OCI-LY1 (cell line): ENCODE measurements around the gene RNF146.

Experiments
- H2AFZ ChIP-seq: fragments of 200-600 bp; sonication (generic), shearing (Covaris generic); 2 replicates; pipeline ENCODE4 v1.6.0; 2014; ENCODE audit warnings: antibody characterized with exemption, mild to moderate bottlenecking, low read length
- H3F3A ChIP-seq: fragments of 200-600 bp; sonication (generic), shearing (Covaris generic); 2 replicates; pipeline ENCODE4 v1.6.0; 2014; ENCODE audit warnings: mild to moderate bottlenecking, antibody characterized with exemption, low read length, moderate library complexity; ENCODE audit not compliant: insufficient read depth
- H3K27ac ChIP-seq: fragments of 200-600 bp; sonication (generic); 2 replicates; pipeline ENCODE4 v1.5.1; 2014; ENCODE audit warnings: low read length, mixed run types, mild to moderate bottlenecking, low read depth; ENCODE audit not compliant: poor library complexity, severe bottlenecking
- H3K27me3 ChIP-seq: fragments of 200-600 bp; sonication (generic); 2 replicates; pipeline ENCODE4 v1.6.0; 2014; ENCODE audit warnings: antibody characterized with exemption, mild to moderate bottlenecking, low read length, moderate library complexity; ENCODE audit not compliant: insufficient read depth
- H3K36me3 ChIP-seq: fragments of 200-600 bp; sonication (generic); 2 replicates; pipeline ENCODE4 v1.6.1; 2014; ENCODE audit warnings: mild to moderate bottlenecking, antibody characterized with exemption, low read length, moderate library complexity, mixed read lengths; ENCODE audit not compliant: insufficient read depth
- H3K4me1 ChIP-seq: fragments of 200-600 bp; sonication (generic); 2 replicates; pipeline ENCODE4 v1.5.1; 2014; ENCODE audit warnings: mild to moderate bottlenecking, low read length, moderate library complexity; ENCODE audit not compliant: insufficient read depth, severe bottlenecking
- H3K4me2 ChIP-seq: fragments of 200-600 bp; sonication (generic), shearing (Covaris generic); 2 replicates; pipeline ENCODE4 v1.6.1; 2014; ENCODE audit warnings: low read length
- H3K4me3 ChIP-seq: fragments of 200-600 bp; sonication (generic); 2 replicates; pipeline ENCODE4 v1.5.1; 2014; ENCODE audit warnings: low read length, low read depth, mild to moderate bottlenecking, mixed read lengths; ENCODE audit not compliant: poor library complexity, severe bottlenecking
- H3K79me2 ChIP-seq: fragments of 200-600 bp; shearing (Covaris generic); 2 replicates; pipeline ENCODE4 v1.6.1; 2016; ENCODE audit warnings: mixed run types, low read length, mixed read lengths; ENCODE audit not compliant: insufficient read depth
- H3K9ac ChIP-seq: fragments of 200-600 bp; sonication (generic), shearing (Covaris generic); 2 replicates; pipeline ENCODE4 v1.6.1; 2014; ENCODE audit warnings: mild to moderate bottlenecking, low read length, mixed read lengths
- H3K9me2 ChIP-seq: fragments of 200-600 bp; sonication (generic), shearing (Covaris generic); 2 replicates; pipeline ENCODE4 v1.6.1; 2014; ENCODE audit warnings: low read depth, mild to moderate bottlenecking, low read length, mixed read lengths
- H3K9me3 ChIP-seq: fragments of 200-600 bp; shearing (Covaris generic); 2 replicates; pipeline ENCODE4 v1.6.1; 2014; ENCODE audit warnings: low read length, mixed read lengths
- H4K20me1 ChIP-seq: fragments of 200-600 bp; sonication (generic), shearing (Covaris generic); 2 replicates; pipeline ENCODE4 v1.6.0; 2016; ENCODE audit warnings: mild to moderate bottlenecking, low read length; ENCODE audit not compliant: insufficient read depth
- EZH2 ChIP-seq: fragments of 200-600 bp; sonication (generic), shearing (Covaris generic); IDR thresholded peaks from 2 replicates; pipeline ENCODE4 v1.8.0; 2017; ENCODE audit warnings: borderline replicate concordance, mixed run types, mild to moderate bottlenecking, antibody characterized with exemption, low read length, moderate library complexity, mixed read lengths
- TF ChIP-seq, protein P1 (sequence below): fragments of 200-600 bp; sonication (generic), shearing (Covaris generic); IDR thresholded peaks from 2 replicates; pipeline ENCODE4 v1.5.1; 2017; ENCODE audit warnings: mild to moderate bottlenecking, antibody characterized with exemption, low read length, moderate library complexity, mixed read lengths

RNF146 gene

DNA sequence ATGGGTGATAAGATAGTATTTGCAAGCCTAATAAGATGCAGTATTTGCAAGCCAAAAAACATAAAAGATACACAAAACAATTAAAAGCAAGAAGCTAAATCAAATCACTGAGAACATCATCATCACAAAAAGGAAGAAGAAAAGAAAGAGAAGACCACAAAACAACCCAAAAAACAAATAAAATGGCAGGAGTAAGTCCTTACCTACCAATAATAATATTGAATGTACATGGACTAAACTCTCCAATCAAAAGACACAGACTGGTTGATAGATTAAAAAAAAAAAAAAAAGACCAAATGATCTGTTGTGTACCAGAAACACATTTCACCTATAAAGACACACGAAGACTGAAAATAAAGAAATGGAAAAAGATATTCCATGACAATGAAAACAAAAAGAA, 39.1 kb downstream of the RNF146 start:
- H3K36me3 ChIP-seq, result peaks cover 40% of the 10 kb centered on the region

DNA sequence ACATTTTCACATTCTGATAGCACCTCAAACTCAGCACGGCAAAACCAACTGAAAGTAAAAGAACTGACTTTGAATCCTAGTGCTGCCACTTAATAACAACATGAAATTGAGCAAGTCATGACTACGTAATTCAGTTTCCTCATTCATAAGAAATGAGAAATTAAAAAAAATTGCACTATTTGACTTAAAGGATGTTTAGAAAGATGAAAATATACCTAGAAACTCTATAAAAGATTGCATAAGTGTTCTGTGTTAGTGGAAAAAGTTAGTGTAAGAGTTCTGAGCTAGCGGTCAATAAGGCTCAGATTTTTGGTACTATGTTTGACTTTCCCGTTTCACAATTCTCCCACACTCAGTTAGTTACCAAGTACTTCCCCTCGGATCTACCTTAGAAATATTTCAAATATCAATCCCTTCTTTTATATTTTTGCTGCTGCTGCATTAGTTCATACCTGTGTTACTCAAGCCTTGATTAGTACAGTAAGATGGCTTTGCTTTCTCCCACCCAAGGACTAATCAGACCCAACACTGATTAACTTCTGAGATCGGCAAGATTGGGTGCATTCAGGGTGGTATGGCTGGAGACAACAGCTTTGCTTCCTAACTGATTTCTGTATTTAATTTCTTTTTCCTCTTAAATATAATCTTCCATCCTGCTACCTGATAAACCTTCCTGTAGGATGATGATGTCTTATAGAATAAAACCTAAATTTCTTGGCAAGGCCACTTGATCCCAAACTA, 50.9 kb downstream of the RNF146 start:
- Histone ChIP-seq H4K20me1 (no peaks in the 10 kb centered on the region), H3K36me3 (peaks cover 36% of the 10 kb centered on the region), H3K4me3 (no peak overlapping the region), H3K9me2 (no peaks in the 10 kb centered on the region), H3K27me3 (no peaks in the 10 kb centered on the region), H3K79me2 (no peaks in the 10 kb centered on the region), H3K9me3 (no peaks in the 10 kb centered on the region), H3K27ac (no peak overlapping the region), H3K4me2 (no peak overlapping the region), H3F3A (no peaks in the 10 kb centered on the region), H3K4me1 (no peaks in the 10 kb centered on the region), H2AFZ (no peak overlapping the region), H3K9ac (no peak overlapping the region)
- TF ChIP-seq EZH2, result no peak
- TF ChIP-seq, protein P1, sequence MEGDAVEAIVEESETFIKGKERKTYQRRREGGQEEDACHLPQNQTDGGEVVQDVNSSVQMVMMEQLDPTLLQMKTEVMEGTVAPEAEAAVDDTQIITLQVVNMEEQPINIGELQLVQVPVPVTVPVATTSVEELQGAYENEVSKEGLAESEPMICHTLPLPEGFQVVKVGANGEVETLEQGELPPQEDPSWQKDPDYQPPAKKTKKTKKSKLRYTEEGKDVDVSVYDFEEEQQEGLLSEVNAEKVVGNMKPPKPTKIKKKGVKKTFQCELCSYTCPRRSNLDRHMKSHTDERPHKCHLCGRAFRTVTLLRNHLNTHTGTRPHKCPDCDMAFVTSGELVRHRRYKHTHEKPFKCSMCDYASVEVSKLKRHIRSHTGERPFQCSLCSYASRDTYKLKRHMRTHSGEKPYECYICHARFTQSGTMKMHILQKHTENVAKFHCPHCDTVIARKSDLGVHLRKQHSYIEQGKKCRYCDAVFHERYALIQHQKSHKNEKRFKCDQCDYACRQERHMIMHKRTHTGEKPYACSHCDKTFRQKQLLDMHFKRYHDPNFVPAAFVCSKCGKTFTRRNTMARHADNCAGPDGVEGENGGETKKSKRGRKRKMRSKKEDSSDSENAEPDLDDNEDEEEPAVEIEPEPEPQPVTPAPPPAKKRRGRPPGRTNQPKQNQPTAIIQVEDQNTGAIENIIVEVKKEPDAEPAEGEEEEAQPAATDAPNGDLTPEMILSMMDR, result no peak

More for the DNA sequence above, 39.1 kb downstream of the RNF146 start:
- H3K4me2 ChIP-seq, result no peak overlapping the region
- H3K4me3 ChIP-seq, result no peak overlapping the region
- H2AFZ ChIP-seq, result no peak overlapping the region
- H3F3A ChIP-seq, result no peaks in the 10 kb centered on the region
- H3K9ac ChIP-seq, result no peak overlapping the region
- H3K27ac ChIP-seq, result no peak overlapping the region
- TF ChIP-seq EZH2, result no peak
- TF ChIP-seq, protein P1, result no peak
- peaks cover 7% of the 10 kb centered on the region; the same call in 1 of the 2 replicates for H3K9me3 ChIP-seq
- no peaks in the 10 kb centered on the region for H3K79me2 ChIP-seq
- no peaks in the 10 kb centered on the region for H3K4me1 ChIP-seq
- H3K27me3 ChIP-seq, result no peaks in the 10 kb centered on the region
- H4K20me1 ChIP-seq, result no peaks in the 10 kb centered on the region
- H3K9me2 ChIP-seq, result no peaks in the 10 kb centered on the region

DNA sequence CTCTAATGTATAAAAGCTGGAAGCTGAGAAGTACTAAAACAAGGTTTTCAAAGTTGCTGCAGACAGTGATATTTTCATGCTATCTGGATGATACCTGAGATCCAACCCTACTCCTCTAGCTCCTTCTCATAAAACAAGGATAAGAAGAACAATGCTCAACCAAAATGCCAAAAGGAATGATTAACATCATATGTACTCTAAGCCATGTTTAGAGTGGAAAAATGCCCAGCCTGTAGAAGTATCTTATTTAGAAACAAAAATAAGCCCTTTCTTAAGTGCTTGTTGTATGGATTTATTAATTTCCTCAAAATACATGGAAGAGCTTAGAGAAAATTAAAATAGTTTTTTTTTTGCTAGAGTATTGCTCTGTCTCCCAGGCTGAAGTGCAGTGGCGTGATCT, 53.0 kb downstream of the RNF146 start:
- H3K4me3 ChIP-seq, result no peak overlapping the region
- no peak overlapping the region for H3K9ac ChIP-seq
- no peaks in the 10 kb centered on the region for H3K9me2 ChIP-seq
- H2AFZ ChIP-seq, result no peak overlapping the region
- no peaks in the 10 kb centered on the region for H4K20me1 ChIP-seq
- no peaks in the 10 kb centered on the region for H3K9me3 ChIP-seq
- no peaks in the 10 kb centered on the region for H3F3A ChIP-seq
- no peaks in the 10 kb centered on the region for H3K4me1 ChIP-seq
- no peak overlapping the region for H3K4me2 ChIP-seq
- TF ChIP-seq, protein P1, result no peak
- TF ChIP-seq EZH2, result no peak
- no peaks in the 10 kb centered on the region for H3K79me2 ChIP-seq
- H3K27me3 ChIP-seq, result no peaks in the 10 kb centered on the region
- H3K36me3 ChIP-seq, result peaks cover 29% of the 10 kb centered on the region
- H3K27ac ChIP-seq, result no peak overlapping the region
